ENCODE measurements around the gene LSM12.
A peak's percentile ranks its signal among the peaks of the same experiment; 100 is the strongest.

- TF ChIP-seq POLR2A (IDR thresholded peaks at IDR 0.05) (no peak), CTCF (IDR thresholded peaks at IDR 0.05) (peak in 2 of 6 experiments; percentile 1 to 22)
Observed at GRCh38 chr17:43995150-43995471, 71.4 kb downstream of the LSM12 start.

Data from thyroid gland (tissue), 4 donors.